Endodermal cell (in vitro differentiated cells): ENCODE measurements around the gene SRSF7. TPM values are rescaled to one million over a fixed set of nuclear protein-coding genes. Genes with fewer than 3 reads are reported as not detected.
"Not testable (repeated sequence)": the region's sequence is repeated elsewhere in the genome, so short reads cannot be mapped to it uniquely, and the experiment has no call there.

Experiments used
- DNase-seq: peaks from one replicate; pipeline ENCODE4 v3.0.0-alpha.2; 2017
- H3K27ac ChIP-seq: 2 replicates; pipeline ENCODE4 v1.5.1; 2013; ENCODE audit warnings: mild to moderate bottlenecking, low read depth, low read length, moderate library complexity
- H3K27me3 ChIP-seq: 2 replicates; pipeline ENCODE4 v1.6.1; 2013; ENCODE audit warnings: mild to moderate bottlenecking, low read length, moderate library complexity; ENCODE audit not compliant: insufficient read depth, control insufficient read depth, poor library complexity, severe bottlenecking
- H3K36me3 ChIP-seq: 2 replicates; pipeline ENCODE4 v1.7.0; 2013; ENCODE audit warnings: mild to moderate bottlenecking, low read length, moderate library complexity; ENCODE audit not compliant: control insufficient read depth, insufficient read depth
- H3K4me1 ChIP-seq: one replicate; pipeline ENCODE4 v1.7.0; 2013; ENCODE audit warnings: low read length; ENCODE audit not compliant: control insufficient read depth, insufficient read depth
- H3K4me3 ChIP-seq: 2 replicates; pipeline ENCODE4 v1.5.1; 2013; ENCODE audit warnings: mild to moderate bottlenecking, low read length, moderate library complexity
- H3K9ac ChIP-seq: 2 replicates; pipeline ENCODE4 v1.6.1; 2013; ENCODE audit warnings: mild to moderate bottlenecking, low read length, moderate library complexity; ENCODE audit not compliant: poor library complexity, severe bottlenecking; ENCODE audit errors: extremely low read depth
- H3K9me3 ChIP-seq: 2 replicates; pipeline ENCODE4 v1.6.1; 2013; ENCODE audit warnings: mild to moderate bottlenecking, low read length, moderate library complexity; ENCODE audit not compliant: control insufficient read depth
- H3K27ac Mint-ChIP-seq: 2 replicates; pipeline ENCODE4 v1.8.0; 2020; ENCODE audit warnings: mixed read lengths
- H3K27me3 Mint-ChIP-seq: 2 replicates; pipeline ENCODE4 v1.8.0; 2021; ENCODE audit warnings: mild to moderate bottlenecking, mixed read lengths; ENCODE audit not compliant: insufficient read depth
- H3K36me3 Mint-ChIP-seq: 2 replicates; pipeline ENCODE4 v1.8.0; 2020; ENCODE audit warnings: low read depth, mixed read lengths
- H3K4me1 Mint-ChIP-seq: 2 replicates; pipeline ENCODE4 v1.8.0; 2020; ENCODE audit warnings: mixed read lengths
- H3K4me3 Mint-ChIP-seq: 2 replicates; pipeline ENCODE4 v1.8.0; 2020; ENCODE audit warnings: mild to moderate bottlenecking, moderate library complexity, mixed read lengths
- H3K9me3 Mint-ChIP-seq: 2 replicates; pipeline ENCODE4 v1.8.0; 2020; ENCODE audit warnings: mild to moderate bottlenecking, mixed read lengths
- WGBS, 2 experiments: methylation state at CpG; one replicate each; pipeline versions ENCODE4 v1.1.5 to v1.1.7; 2013; ENCODE audit warnings: missing lambda C conversion rate in 2 of 2, mixed read lengths in 1 of 2; ENCODE audit not compliant: insufficient coverage in 1 of 2, insufficient read length in 1 of 2; 5-methylcytosine and 5-hydroxymethylcytosine counted together
- total RNA-seq, 2 donors: library from RNA; stranded (reverse); fragmentation: NEBNext Ultra II Directional in 1 of 2; extraction: Animal tissue kit (Norgen Biotek cat#: 25700) in 1 of 2; gene quantifications; 2 replicates in 1 of 2; 3 replicates in 1 of 2; pipeline ENCODE4 v1.2.1, GENCODE V29; 2021
- TF ChIP-seq, protein P1 (sequence below): fragments of 200-600 bp; sonication (generic); conservative IDR thresholded peaks from 2 replicates; pipeline ENCODE4 v1.5.0; 2021; ENCODE audit warnings: antibody characterized with exemption, mild to moderate bottlenecking

SRSF7 gene
- total RNA-seq, 2 donors from 2014 or later, result 306 to 332 TPM

DNA sequence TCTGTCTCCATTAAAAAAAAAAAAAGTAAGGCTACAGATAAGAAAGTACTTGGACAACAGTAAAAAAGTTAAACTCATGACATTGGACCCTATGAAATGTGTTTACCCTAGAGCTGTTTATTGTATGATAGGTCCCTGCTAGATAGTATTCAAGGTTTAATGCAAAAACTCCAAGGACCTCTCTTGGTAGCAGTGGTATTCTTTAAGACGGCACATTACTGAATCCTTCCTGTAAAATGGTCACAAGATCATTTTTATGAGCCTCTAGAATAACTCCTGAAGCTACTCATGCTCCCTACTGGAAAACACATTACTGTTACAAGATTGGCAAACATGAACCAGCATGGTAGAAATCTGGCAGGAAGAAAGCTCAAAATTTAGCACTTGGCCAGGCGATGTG, 46.5 kb downstream of the SRSF7 start:
- H3K9me3 ChIP-seq, result no peaks in the 10 kb centered on the region
- no peaks in the 10 kb centered on the region for H3K27me3 ChIP-seq
- no peaks in the 10 kb centered on the region for H3K27me3 Mint-ChIP-seq
- no peaks in the 10 kb centered on the region for H3K36me3 ChIP-seq
- H3K4me1 Mint-ChIP-seq, result peaks cover 14% of the 10 kb centered on the region
- peaks cover 7% of the 10 kb centered on the region for H3K36me3 Mint-ChIP-seq
- no peak overlapping the region for H3K4me3 Mint-ChIP-seq
- TF ChIP-seq, protein P1, sequence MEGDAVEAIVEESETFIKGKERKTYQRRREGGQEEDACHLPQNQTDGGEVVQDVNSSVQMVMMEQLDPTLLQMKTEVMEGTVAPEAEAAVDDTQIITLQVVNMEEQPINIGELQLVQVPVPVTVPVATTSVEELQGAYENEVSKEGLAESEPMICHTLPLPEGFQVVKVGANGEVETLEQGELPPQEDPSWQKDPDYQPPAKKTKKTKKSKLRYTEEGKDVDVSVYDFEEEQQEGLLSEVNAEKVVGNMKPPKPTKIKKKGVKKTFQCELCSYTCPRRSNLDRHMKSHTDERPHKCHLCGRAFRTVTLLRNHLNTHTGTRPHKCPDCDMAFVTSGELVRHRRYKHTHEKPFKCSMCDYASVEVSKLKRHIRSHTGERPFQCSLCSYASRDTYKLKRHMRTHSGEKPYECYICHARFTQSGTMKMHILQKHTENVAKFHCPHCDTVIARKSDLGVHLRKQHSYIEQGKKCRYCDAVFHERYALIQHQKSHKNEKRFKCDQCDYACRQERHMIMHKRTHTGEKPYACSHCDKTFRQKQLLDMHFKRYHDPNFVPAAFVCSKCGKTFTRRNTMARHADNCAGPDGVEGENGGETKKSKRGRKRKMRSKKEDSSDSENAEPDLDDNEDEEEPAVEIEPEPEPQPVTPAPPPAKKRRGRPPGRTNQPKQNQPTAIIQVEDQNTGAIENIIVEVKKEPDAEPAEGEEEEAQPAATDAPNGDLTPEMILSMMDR, result no peak
- no peaks in the 10 kb centered on the region for H3K4me1 ChIP-seq
- no peaks in the 10 kb centered on the region for H3K9me3 Mint-ChIP-seq
- DNase-seq, result no peak
- no peak overlapping the region for H3K9ac ChIP-seq
- no peak overlapping the region for H3K27ac Mint-ChIP-seq
- WGBS, 2 experiments, result 88 to 100% methylated on average over 2 of the region's 2 CpGs
- H3K4me3 ChIP-seq, result no peak overlapping the region
- no peak overlapping the region for H3K27ac ChIP-seq

DNA sequence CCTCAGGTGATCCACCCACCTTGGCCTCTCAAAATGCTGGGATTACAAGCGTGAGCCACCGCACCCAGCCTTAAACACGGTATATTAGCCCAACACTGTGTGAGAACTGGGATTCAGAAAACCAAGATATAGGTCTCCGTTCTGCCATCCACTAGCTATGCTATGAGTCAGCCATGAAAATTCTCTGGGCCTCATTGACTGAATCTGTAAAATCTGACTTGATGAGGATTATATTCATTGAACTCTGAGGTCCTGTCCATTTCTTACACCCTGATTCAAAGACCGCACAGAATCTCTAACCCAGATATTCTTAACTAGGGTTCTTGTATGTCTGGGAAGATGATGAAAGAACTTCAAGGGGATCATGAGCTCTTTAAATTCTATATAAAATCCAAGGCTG, 47.8 kb downstream of the SRSF7 start:
- H3K36me3 ChIP-seq, H3K4me1 Mint-ChIP-seq, H3K27me3 Mint-ChIP-seq, H3K9ac ChIP-seq, H3K4me3 Mint-ChIP-seq, H3K9me3 Mint-ChIP-seq, H3K4me3 ChIP-seq, H3K27me3 ChIP-seq, H3K9me3 ChIP-seq, DNase-seq, H3K27ac ChIP-seq, H3K27ac Mint-ChIP-seq, H3K4me1 ChIP-seq, H3K36me3 Mint-ChIP-seq: not testable (repeated sequence)
- WGBS, 2 experiments, result 93 to 96% methylated on average over 4 to 5 of the region's 5 CpGs

DNA sequence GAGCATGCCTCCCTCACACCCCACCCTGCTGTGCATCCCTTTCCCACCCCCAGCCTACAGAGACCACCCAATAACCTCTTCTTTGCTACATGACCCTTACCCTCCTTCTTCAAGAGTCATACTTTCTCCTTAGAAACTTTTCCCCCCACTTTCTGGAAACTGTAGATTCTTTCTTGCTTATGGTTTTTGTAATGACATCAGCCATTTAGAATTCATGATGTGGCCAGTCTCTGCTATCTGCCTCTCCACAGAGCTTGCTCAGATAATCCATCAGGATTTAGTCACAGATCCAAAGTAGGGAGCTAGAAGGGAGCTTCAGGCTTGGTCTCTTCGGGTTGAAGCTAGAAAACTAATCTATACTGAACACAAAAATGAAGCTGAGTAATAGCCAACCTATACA, 48.7 kb downstream of the SRSF7 start:
- no peaks in the 10 kb centered on the region for H3K27me3 Mint-ChIP-seq
- no peaks in the 10 kb centered on the region for H3K9me3 ChIP-seq
- DNase-seq, result no peak
- no peak overlapping the region for H3K27ac Mint-ChIP-seq
- H3K4me3 ChIP-seq, result no peak overlapping the region
- no peak overlapping the region for H3K27ac ChIP-seq
- no peak overlapping the region for H3K9ac ChIP-seq
- H3K36me3 Mint-ChIP-seq, result peaks cover 9% of the 10 kb centered on the region
- H3K27me3 ChIP-seq, result no peaks in the 10 kb centered on the region
- H3K36me3 ChIP-seq, result no peaks in the 10 kb centered on the region
- no peak overlapping the region for H3K4me3 Mint-ChIP-seq
- WGBS, 2 experiments, result 87 to 100% methylated on average over 1 of the region's 1 CpG
- H3K4me1 ChIP-seq, result no peaks in the 10 kb centered on the region
- H3K9me3 Mint-ChIP-seq, result no peaks in the 10 kb centered on the region
- TF ChIP-seq, protein P1, result no peak
- H3K4me1 Mint-ChIP-seq, result peaks cover 3% of the 10 kb centered on the region

DNA sequence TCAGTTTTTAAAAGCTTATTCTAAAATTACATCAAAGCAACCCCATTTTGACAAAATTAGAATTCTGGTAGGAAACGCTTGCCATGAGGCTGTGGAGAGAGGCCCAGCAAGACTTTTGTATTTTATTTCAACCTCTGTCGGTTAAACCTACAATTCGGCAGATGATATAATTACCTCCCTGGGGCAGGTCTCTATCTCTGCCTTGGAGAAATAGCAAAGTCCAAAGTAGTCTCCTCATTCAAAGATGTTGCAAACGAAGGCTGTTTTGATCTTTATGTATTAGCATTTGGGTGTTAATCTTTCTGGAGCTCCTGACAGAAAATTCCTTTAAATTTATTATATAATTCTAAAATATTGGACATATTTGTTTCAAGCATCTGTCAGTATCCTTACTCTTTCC, 49.6 kb downstream of the SRSF7 start:
- H3K27me3 ChIP-seq, result no peaks in the 10 kb centered on the region
- TF ChIP-seq, protein P1, result no peak
- no peak overlapping the region for H3K9ac ChIP-seq
- no peaks in the 10 kb centered on the region for H3K9me3 ChIP-seq
- H3K4me3 ChIP-seq, result no peak overlapping the region
- H3K27me3 Mint-ChIP-seq, result no peaks in the 10 kb centered on the region
- no peak overlapping the region for H3K27ac Mint-ChIP-seq
- WGBS, 2 experiments, result 88 to 91% methylated on average over 1 to 4 of the region's 4 CpGs
- peaks cover 3% of the 10 kb centered on the region for H3K4me1 Mint-ChIP-seq
- no peak for DNase-seq
- H3K4me1 ChIP-seq, result no peaks in the 10 kb centered on the region
- no peaks in the 10 kb centered on the region for H3K36me3 ChIP-seq
- H3K36me3 Mint-ChIP-seq, result peaks cover 9% of the 10 kb centered on the region
- H3K9me3 Mint-ChIP-seq, result no peaks in the 10 kb centered on the region
- no peak overlapping the region for H3K27ac ChIP-seq
- H3K4me3 Mint-ChIP-seq, result no peak overlapping the region
